Lung (tissue), 16 donors: ENCODE data around the gene ALG9. TPM values are rescaled to one million over a fixed set of nuclear protein-coding genes. Genes with fewer than 3 reads are reported as not detected.

Experiments used
- ATAC-seq: fragments of 200-7000 bp; cut with Tn5 transposase; one replicate; pipeline ENCODE4 v1.9.1; 2020; ENCODE audit warnings: moderate number of reproducible peaks; ENCODE audit not compliant: insufficient read depth, low FRiP score
- DNase-seq, 3 donors: peaks; one replicate each; pipeline ENCODE4 v3.0.0-alpha.2; 2013 to 2017
- H3K27ac ChIP-seq, 2 donors: one replicate each; pipeline ENCODE4 v1.5.1; 2013; ENCODE audit warnings: mild to moderate bottlenecking in 2 of 2, moderate library complexity in 2 of 2, control low read depth in 1 of 2, inconsistent platforms in 1 of 2, low read depth in 1 of 2, low read length in 1 of 2
- H3K27me3 ChIP-seq, 3 donors: one replicate each; pipeline ENCODE4 v1.5.1; 2013; ENCODE audit warnings: low read length in 2 of 3; ENCODE audit not compliant: control insufficient read depth in 3 of 3, insufficient read depth in 3 of 3
- H3K36me3 ChIP-seq, 4 donors: one replicate each; pipeline ENCODE4 v1.5.1; 2013; ENCODE audit warnings: low read length in 4 of 4, mild to moderate bottlenecking in 1 of 4, moderate library complexity in 1 of 4; ENCODE audit not compliant: control insufficient read depth in 4 of 4, insufficient read depth in 4 of 4
- H3K4me1 ChIP-seq, 5 donors: one replicate each; pipeline ENCODE4 v1.5.1; 2013; ENCODE audit warnings: low read length in 5 of 5, mild to moderate bottlenecking in 2 of 5, moderate library complexity in 1 of 5; ENCODE audit not compliant: control insufficient read depth in 5 of 5, insufficient read depth in 5 of 5
- H3K4me3 ChIP-seq: one replicate; pipeline ENCODE4 v1.5.1; 2013; ENCODE audit warnings: mild to moderate bottlenecking, control low read depth, moderate library complexity
- H3K9ac ChIP-seq, 2 donors: one replicate each; pipeline ENCODE4 v1.5.1; 2013; ENCODE audit warnings: low read length in 2 of 2, control low read depth in 1 of 2; ENCODE audit not compliant: insufficient read depth in 1 of 2
- H3K9me3 ChIP-seq, 4 donors: one replicate each; pipeline ENCODE4 v1.5.1; 2013; ENCODE audit warnings: low read length in 3 of 4, mild to moderate bottlenecking in 1 of 4, moderate library complexity in 1 of 4; ENCODE audit not compliant: control insufficient read depth in 4 of 4, insufficient read depth in 3 of 4
- WGBS, 2 donors: extraction: QIAGEN DNeasy Blood & Tissue Kit; methylation state at CpG; one replicate each; pipeline ENCODE4 v1.1.7; 2013; 5-methylcytosine and 5-hydroxymethylcytosine counted together
- long read RNA-seq, 5 donors: transcript quantifications; one replicate each; lab custom pipeline, GENCODE V29; 2026
- polyA plus RNA-seq, 2 donors: library from polyadenylated mRNA; stranded (reverse); fragments of 200-250 nt; gene quantifications; one replicate each; pipeline ENCODE4 v1.2.1, GENCODE V29; 2013
- total RNA-seq, 2 donors: library from RNA; depleted of rRNA in 1 of 2; stranded (reverse); fragments of >200 nt in 1 of 2; gene quantifications; one replicate each; pipeline ENCODE4 v1.2.1, GENCODE V29; 2014 to 2021
- TF ChIP-seq, protein P1 (sequence below): IDR thresholded peaks from 2 replicates; pipeline ENCODE4 v1.5.1; 2012; ENCODE audit warnings: mild to moderate bottlenecking; ENCODE audit errors: control extremely low read depth, extremely low read depth
- donor health status: control.
- donor health status: control.
- donor health status: Bipolar disorder and iron deficiency.
- donor health status: healthy.
- donor health status: DM: yes; HTN: yes; CAD: no.

The ALG9 gene
- total RNA-seq, result 10 to 100 TPM; 24.7 to 43.4 TPM
- 10 to 100 TPM; 11.4 to 27.2 TPM for polyA plus RNA-seq
- long read RNA-seq, donor 1, result 0 reads
- long read RNA-seq, donor 2, partial matches to known transcripts, result 0 of 2 reads
- long read RNA-seq, donor 2, other reads (novel, unspliced or antisense), result 0 of 2 reads
- long read RNA-seq, donor 3, partial matches to known transcripts, result 0 of 3 reads
- long read RNA-seq, donor 3, other reads (novel, unspliced or antisense), result 0 of 3 reads
- long read RNA-seq, donor 4, partial matches to known transcripts, result 0 of 1 reads
- long read RNA-seq, donor 4, other reads (novel, unspliced or antisense), result 0 of 1 reads
- long read RNA-seq, donor 5, partial matches to known transcripts, result 0 of 6 reads
- long read RNA-seq, donor 5, other reads (novel, unspliced or antisense), result 0 of 6 reads

DNA sequence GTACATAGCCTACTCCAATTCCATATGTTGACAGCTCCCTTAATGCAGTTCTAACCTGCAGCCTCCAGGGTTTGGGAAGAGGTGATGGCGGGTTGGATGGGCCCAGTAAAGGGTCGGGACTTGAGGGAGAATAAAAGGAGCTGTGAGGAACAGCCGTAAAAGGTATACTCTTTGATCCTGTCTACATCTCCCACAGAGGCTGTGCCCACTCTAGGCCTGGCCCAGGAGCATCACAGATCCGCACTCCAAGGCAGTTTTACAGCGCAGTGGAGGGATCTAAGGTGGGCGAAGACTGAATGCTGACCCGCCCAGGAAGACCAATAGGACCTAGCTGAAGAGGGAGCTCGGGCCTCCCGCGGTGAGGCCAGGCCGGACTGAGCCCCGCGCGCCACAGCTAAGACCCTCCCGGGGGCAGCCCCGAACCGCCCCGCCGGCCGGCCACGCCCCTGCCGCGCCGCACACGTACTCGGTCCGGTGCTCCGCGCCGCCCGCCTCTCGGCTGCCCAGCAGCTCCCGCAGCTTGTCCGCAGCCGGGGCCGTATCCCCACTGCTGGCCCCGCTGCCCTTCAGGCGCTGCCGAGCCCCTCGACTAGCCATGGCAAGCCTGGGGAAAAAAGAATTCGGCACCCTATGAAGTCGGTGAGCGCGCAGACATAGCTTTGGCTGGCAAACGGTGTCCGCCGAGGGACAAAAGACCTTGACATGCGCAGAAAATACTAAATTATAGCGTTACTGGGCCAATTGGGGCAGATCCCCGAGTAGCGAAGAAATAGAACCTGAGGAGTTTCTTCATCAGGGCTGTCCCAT lies at the start of gene ALG9:
Gene ALG9, minus strand, starts transcription at position 696 of the 807 bp plus-strand sequence. Its CDS starts 99 bp downstream, at position 597.
- Histone ChIP-seq H3K9me3 (no peaks in the 10 kb centered on the region), H3K36me3 (peaks cover 6 to 26% (median 14%) of the 10 kb centered on the region in 4 donors), H3K27ac (peak within 1 kb of the TSS; percentile 90 to 95), H3K27me3 (no peaks in the 10 kb centered on the region), H3K9ac (peak within 1 kb of the TSS; percentile 83 to 92), H3K4me1 (peaks cover 0 to 12% (median 5%) of the 10 kb centered on the region in 5 donors), H3K4me3 (peak within 1 kb of the TSS; percentile 89)
- DNase-seq (peak; percentile 87 to 93 (median 88)), ATAC-seq (peak; percentile 91)
- WGBS, 2 donors, result 0 to 1% methylated on average over 51 of the region's 51 CpGs
- TF ChIP-seq, protein P1, sequence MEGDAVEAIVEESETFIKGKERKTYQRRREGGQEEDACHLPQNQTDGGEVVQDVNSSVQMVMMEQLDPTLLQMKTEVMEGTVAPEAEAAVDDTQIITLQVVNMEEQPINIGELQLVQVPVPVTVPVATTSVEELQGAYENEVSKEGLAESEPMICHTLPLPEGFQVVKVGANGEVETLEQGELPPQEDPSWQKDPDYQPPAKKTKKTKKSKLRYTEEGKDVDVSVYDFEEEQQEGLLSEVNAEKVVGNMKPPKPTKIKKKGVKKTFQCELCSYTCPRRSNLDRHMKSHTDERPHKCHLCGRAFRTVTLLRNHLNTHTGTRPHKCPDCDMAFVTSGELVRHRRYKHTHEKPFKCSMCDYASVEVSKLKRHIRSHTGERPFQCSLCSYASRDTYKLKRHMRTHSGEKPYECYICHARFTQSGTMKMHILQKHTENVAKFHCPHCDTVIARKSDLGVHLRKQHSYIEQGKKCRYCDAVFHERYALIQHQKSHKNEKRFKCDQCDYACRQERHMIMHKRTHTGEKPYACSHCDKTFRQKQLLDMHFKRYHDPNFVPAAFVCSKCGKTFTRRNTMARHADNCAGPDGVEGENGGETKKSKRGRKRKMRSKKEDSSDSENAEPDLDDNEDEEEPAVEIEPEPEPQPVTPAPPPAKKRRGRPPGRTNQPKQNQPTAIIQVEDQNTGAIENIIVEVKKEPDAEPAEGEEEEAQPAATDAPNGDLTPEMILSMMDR, result no peak

GRCh38 chr11:111920908-111921307 lies 49.5 kb upstream of the ALG9 start:
- Histone ChIP-seq H3K27me3 (no peaks in the 10 kb centered on the region), H3K36me3 (no peaks in the 10 kb centered on the region), H3K4me3 (no peak overlapping the region), H3K4me1 (peaks cover 5 to 27% (median 8%) of the 10 kb centered on the region in 5 donors), H3K27ac (no peak overlapping the region), H3K9me3 (no peaks in the 10 kb centered on the region), H3K9ac (no peak overlapping the region)
- WGBS, 2 donors, result 72 to 96% methylated on average over 2 of the region's 2 CpGs
- ATAC-seq, result no peak
- TF ChIP-seq, protein P1, result no peak
- DNase-seq, result no peak

DNA sequence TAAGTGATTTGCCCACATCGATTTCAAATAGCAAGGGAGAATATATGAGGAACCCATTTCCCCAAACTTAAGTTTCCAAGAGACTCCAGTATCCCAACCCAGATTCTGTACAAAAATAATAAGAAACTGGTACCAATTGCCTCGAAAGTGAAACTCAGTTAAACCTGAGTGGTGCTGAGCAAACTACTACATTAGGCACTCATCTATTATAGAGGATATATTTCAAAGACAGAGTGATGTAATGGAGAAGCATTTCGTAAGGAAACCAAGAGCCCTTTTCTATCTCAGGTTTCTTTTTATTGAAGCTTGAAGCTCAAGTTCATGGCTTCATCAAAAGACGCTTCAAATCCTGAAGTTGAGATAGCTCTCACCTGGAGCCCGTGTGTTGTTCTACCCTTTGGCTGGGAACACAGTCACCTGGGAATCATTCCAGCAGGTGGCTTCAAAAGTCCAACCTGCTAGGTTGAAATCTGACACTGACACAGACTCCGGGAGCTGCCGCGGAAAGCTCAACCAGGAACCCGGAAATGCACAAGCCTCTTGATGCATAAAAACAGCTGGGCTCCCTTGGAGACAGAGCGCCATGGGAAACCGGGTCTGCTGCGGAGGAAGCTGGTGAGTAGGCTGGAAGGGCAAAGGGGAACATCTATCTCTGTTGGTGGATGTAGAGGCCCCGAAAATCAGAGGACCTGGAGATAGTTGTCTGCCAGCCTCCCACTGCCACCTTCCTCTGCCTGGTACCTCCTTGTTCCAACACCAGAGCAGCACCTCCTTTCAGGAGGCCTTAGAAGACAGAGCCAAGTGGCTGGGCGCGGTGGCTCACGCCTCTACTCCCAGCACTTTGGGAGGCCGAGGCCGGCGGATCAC lies 47.2 kb upstream of the ALG9 start, which contains the start of gene C11orf52:
Gene C11orf52, plus strand, starts transcription at position 524 of the 867 bp plus-strand sequence. Its CDS starts 60 bp downstream, at position 584.
- H3K27me3 ChIP-seq, result no peaks in the 10 kb centered on the region
- H3K4me3 ChIP-seq, result peak within 1 kb of the TSS; percentile 24
- H3K9me3 ChIP-seq, result no peaks in the 10 kb centered on the region
- DNase-seq, result peak; percentile 79 to 89 (median 79)
- WGBS, 2 donors, result 51 to 66% methylated on average over 19 of the region's 19 CpGs
- peaks cover 4 to 26% (median 7%) of the 10 kb centered on the region in 5 donors for H3K4me1 ChIP-seq
- ATAC-seq, result peak; percentile 65
- TF ChIP-seq, protein P1, result no peak
- peak within 1 kb of the TSS; percentile 21 to 78 for H3K27ac ChIP-seq
- no peaks in the 10 kb centered on the region for H3K36me3 ChIP-seq
- H3K9ac ChIP-seq, result peak within 1 kb of the TSS in 1 of 2 donors; percentile 59
